Measurements from ENCODE around the gene GCKR. TPM values are rescaled to one million over a fixed set of nuclear protein-coding genes. Genes with fewer than 3 reads are reported as not detected.
"Not testable (repeated sequence)": the region's sequence is repeated elsewhere in the genome, so short reads cannot be mapped to it uniquely, and the experiment has no call there.

The GCKR gene
- total RNA-seq, 1 donor from 2014 or later: not detected

GRCh38 chr2:27531983-27532382, 35.3 kb downstream of the GCKR start:
- intact Hi-C loops (cut with DNase I): no loop called here
- ATAC-seq (no peak), DNase-seq (no peak)
- H3K27ac ChIP-seq: no peak overlapping the region
- H3K4me1 ChIP-seq: no peaks in the 10 kb centered on the region
- no peak overlapping the region for H3K4me3 ChIP-seq
- H3K36me3 ChIP-seq: no peaks in the 10 kb centered on the region
- TF ChIP-seq CTCF (IDR thresholded peaks at IDR 0.05): no peak
- H3K27me3 ChIP-seq: no peaks in the 10 kb centered on the region
- H3K9me3 ChIP-seq: no peaks in the 10 kb centered on the region

DNA sequence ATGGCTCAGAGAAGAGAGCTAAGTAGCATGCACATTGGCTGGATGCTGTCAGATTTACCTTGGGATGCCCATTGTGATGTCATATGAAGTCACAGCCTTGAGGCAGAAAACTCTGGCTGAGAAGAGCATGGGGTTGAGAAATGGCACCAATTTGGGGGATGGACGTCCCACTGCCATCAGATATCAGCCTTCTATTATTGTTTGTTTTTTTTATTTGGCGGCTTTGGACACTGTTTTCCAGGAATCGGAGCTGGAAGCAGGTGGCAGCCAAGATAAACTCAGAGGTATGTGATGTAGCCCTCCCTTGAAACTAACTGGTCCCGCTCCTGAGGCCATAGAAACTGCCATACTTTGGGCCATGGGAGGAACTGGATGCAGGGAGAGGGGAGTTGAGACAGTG, 40.6 kb downstream of the GCKR start:
- Histone ChIP-seq H3K36me3 (no peaks in the 10 kb centered on the region), H3K27me3 (no peaks in the 10 kb centered on the region), H3K4me3 (no peak overlapping the region), H3K4me1 (no peaks in the 10 kb centered on the region), H3K27ac (no peak overlapping the region), H3K9me3 (no peaks in the 10 kb centered on the region)
- intact Hi-C loops (cut with DNase I): no loop called here
- no peak for ATAC-seq
- DNase-seq: no peak
- TF ChIP-seq CTCF (IDR thresholded peaks at IDR 0.05): no peak

- H3K36me3 ChIP-seq; H3K4me3 ChIP-seq; DNase-seq; ATAC-seq; intact Hi-C loops (cut with DNase I); H3K9me3 ChIP-seq; H3K4me1 ChIP-seq; H3K27me3 ChIP-seq; H3K27ac ChIP-seq: not testable (repeated sequence)
Observed at GRCh38 chr2:27538839-27539450, 42.3 kb downstream of the GCKR start.

DNA sequence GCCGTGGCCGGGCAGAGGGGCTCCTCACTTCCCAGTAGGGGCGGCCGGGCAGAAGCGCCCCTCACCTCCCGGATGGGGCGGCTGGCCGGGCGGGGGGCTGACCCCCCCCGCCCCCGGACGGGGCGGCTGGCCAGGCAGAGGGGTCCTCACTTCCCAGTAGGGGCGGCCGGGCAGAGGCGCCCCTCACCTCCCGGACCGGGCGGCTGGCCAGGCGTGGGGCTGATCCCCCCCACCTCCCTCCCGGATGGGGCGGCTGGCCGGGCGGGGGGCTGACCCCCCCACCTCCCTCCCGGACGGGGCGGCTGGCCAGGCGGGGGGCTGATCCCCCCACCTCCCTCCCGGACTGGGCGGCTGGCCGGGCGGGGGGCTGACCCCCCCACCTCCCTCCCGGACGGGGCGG, 43.0 kb downstream of the GCKR start:
- H3K27me3 ChIP-seq; H3K4me3 ChIP-seq; DNase-seq; H3K9me3 ChIP-seq; H3K27ac ChIP-seq; H3K36me3 ChIP-seq; ATAC-seq; intact Hi-C loops (cut with DNase I); H3K4me1 ChIP-seq: not testable (repeated sequence)

DNA sequence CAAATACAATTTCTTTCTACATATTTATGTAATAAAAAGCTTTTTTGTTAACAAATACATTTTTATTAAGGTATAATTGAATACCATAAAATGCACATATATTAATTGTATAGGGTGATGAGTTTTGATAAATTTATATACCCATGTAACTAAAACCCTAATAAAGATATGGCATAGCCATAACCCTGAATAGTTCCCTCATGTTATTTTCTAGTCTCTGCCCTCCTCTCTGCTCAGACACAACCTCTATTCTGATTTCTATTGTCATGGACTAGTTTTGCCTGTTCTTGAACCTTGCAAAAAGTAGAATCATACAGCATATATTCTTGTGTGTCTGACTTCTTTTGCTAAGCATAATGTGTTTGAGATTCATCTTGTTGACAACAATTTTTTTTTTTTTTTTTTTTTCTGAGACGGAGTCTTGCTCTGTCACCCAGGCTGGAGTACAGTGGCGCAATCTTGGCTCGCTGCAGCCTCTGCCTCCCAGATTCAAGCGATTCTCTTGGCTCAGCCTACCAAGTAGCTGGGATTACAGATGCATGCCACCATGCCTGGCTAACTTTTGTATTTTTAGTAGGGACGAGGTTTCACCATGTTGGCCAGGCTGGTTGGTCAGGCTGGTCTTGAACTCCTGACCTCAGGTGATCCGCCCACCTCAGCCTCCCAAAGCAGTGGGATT, 47.6 kb downstream of the GCKR start:
- TF ChIP-seq CTCF (IDR thresholded peaks at IDR 0.05): no peak
- ATAC-seq (no peak), DNase-seq (no peak)
- Histone ChIP-seq H3K36me3 (no peaks in the 10 kb centered on the region), H3K9me3 (no peaks in the 10 kb centered on the region), H3K27me3 (no peaks in the 10 kb centered on the region), H3K27ac (no peak overlapping the region), H3K4me3 (no peak overlapping the region), H3K4me1 (no peaks in the 10 kb centered on the region)
- intact Hi-C loops (cut with DNase I): no loop called here

DNA sequence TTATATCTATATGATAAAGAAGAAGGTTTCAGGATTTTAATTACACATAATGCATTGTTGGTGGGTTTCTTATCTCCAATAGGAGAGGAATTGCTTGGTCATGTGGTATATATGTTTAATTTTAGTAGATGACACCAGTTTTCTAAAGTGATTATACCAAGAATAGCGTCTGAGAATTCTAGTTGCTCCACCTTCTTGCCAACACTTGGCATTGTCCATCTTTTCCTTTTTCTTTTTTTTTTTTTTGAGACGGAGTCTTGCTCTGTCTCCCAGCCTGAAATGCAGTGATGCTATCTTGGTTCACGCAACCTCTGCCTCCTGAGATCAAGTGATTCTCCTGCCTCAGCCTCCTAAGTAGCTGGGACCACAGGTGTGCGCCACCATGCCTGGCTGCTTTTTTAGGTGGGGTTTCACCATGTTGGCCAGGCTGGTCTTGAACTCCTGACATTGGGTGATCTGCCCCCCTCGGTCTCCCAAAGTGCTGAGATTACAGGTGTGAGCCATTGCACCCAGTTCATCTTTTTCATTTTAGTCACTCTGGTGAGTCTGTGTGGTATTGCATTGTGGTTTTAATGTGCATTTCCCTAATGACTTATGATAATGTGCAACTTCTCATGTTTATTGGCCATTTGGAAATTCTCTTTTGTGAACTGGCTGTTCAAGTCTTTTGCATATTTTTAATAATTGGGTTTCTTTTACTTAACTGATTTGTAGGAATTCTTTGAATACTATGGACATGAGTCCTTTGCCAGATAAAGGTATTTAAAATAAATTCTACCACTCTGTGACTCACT, 48.9 kb downstream of the GCKR start:
- H3K4me1 ChIP-seq: no peaks in the 10 kb centered on the region
- no peak for ATAC-seq
- H3K9me3 ChIP-seq: no peaks in the 10 kb centered on the region
- no peak overlapping the region for H3K27ac ChIP-seq
- no peak overlapping the region for H3K4me3 ChIP-seq
- no peak for DNase-seq
- no peak for TF ChIP-seq CTCF (IDR thresholded peaks at IDR 0.05)
- intact Hi-C loops (cut with DNase I): no loop called here
- H3K36me3 ChIP-seq: no peaks in the 10 kb centered on the region
- H3K27me3 ChIP-seq: no peaks in the 10 kb centered on the region
